Small intestine (tissue), 7 donors: ENCODE results near the gene LSM2. TPM values are rescaled to one million over a fixed set of nuclear protein-coding genes. Genes with fewer than 3 reads are reported as not detected.

ENCODE experiments used
- DNase-seq, 2 donors: peaks; one replicate each; pipeline versions ENCODE4 v3.0.0 to v3.0.0-alpha.2; 2013
- FAIRE-seq: peaks from 2 replicates; lab custom pipeline; 2012; peaks lifted over from hg19 to GRCh38; lab: Jason Lieb, UNC
- H3K27ac ChIP-seq, 3 donors: one replicate each; pipeline ENCODE4 v1.5.1; 2013; ENCODE audit warnings: low read length in 2 of 3, mild to moderate bottlenecking in 2 of 3, control low read depth in 1 of 3, inconsistent platforms in 1 of 3, low read depth in 1 of 3, moderate library complexity in 1 of 3
- H3K27me3 ChIP-seq, 3 donors: one replicate each; pipeline ENCODE4 v1.6.1; 2013; ENCODE audit warnings: low read length in 3 of 3, inconsistent platforms in 1 of 3; ENCODE audit not compliant: control insufficient read depth in 3 of 3, insufficient read depth in 3 of 3
- H3K36me3 ChIP-seq, 3 donors: one replicate each; pipeline ENCODE4 v1.6.1; 2013; ENCODE audit warnings: low read length in 3 of 3, inconsistent platforms in 1 of 3, low read depth in 1 of 3, mild to moderate bottlenecking in 1 of 3, moderate library complexity in 1 of 3; ENCODE audit not compliant: control insufficient read depth in 3 of 3, insufficient read depth in 2 of 3
- H3K4me1 ChIP-seq, 3 donors: one replicate each; pipeline ENCODE4 v1.6.1; 2013; ENCODE audit warnings: low read length in 2 of 3, inconsistent platforms in 1 of 3, low read depth in 1 of 3, mild to moderate bottlenecking in 1 of 3, moderate library complexity in 1 of 3; ENCODE audit not compliant: control insufficient read depth in 3 of 3, insufficient read depth in 2 of 3
- H3K4me3 ChIP-seq, 3 donors: one replicate each; pipeline ENCODE4 v1.5.1; 2013; ENCODE audit warnings: low read length in 3 of 3, control low read depth in 1 of 3, inconsistent platforms in 1 of 3, low read depth in 1 of 3, mild to moderate bottlenecking in 1 of 3, moderate library complexity in 1 of 3
- H3K9me3 ChIP-seq, 2 donors: one replicate each; pipeline ENCODE4 v1.6.1; 2013; ENCODE audit warnings: low read depth in 1 of 2, low read length in 1 of 2; ENCODE audit not compliant: control insufficient read depth in 2 of 2, insufficient read depth in 1 of 2
- WGBS, 3 donors: extraction: QIAGEN DNeasy Blood & Tissue Kit; methylation state at CpG; one replicate each; pipeline ENCODE4 v1.1.7; 2013; 5-methylcytosine and 5-hydroxymethylcytosine counted together
- polyA plus RNA-seq, 4 donors: library from polyadenylated mRNA; stranded (reverse) in 3 of 4; unstranded in 1 of 4; fragments of 200-250 nt in 3 of 4; fragments of 120-200 nt in 1 of 4; gene quantifications; one replicate each; pipeline versions ENCODE4 v1.2.1 to v1.2.3, GENCODE V29; 2013
- donor health status: healthy with polysubstance abuse.
- donor health status: control.
- donor health status: control.
- donor health status: Bipolar disorder and iron deficiency.
- donor health status: healthy.

LSM2 gene
- polyA plus RNA-seq, 4 donors: 27.3 to 90.2 (median 39.3) TPM

GRCh38 chr6:31779908-31780307, 26.9 kb downstream of the LSM2 start:
- no peaks in the 10 kb centered on the region for H3K27me3 ChIP-seq
- peaks cover 0 to 33% (median 4%) of the 10 kb centered on the region in 3 donors for H3K4me1 ChIP-seq
- H3K36me3 ChIP-seq: peaks cover 0 to 72% (median 17%) of the 10 kb centered on the region in 3 donors
- no peak for FAIRE-seq
- H3K4me3 ChIP-seq: no peak overlapping the region
- 93 to 95% (median 94%) methylated on average over 10 of the region's 10 CpGs for WGBS, 3 donors
- no peak for DNase-seq
- H3K9me3 ChIP-seq: no peaks in the 10 kb centered on the region
- no peak overlapping the region for H3K27ac ChIP-seq

- FAIRE-seq (no peak), DNase-seq (no peak)
- Histone ChIP-seq H3K36me3 (peaks cover 0 to 66% (median 16%) of the 10 kb centered on the region in 3 donors), H3K4me3 (no peak overlapping the region), H3K27me3 (no peaks in the 10 kb centered on the region), H3K27ac (no peak overlapping the region), H3K4me1 (peaks cover 0 to 37% (median 4%) of the 10 kb centered on the region in 3 donors), H3K9me3 (no peaks in the 10 kb centered on the region)
- 89 to 94% (median 94%) methylated on average over 40 to 43 of the region's 43 CpGs for WGBS, 3 donors
Observed at GRCh38 chr6:31778999-31779885, 27.5 kb downstream of the LSM2 start.

- WGBS, 3 donors: 93 to 95% (median 93%) methylated on average over 5 of the region's 5 CpGs
- H3K9me3 ChIP-seq: no peaks in the 10 kb centered on the region
Observed at GRCh38 chr6:31778193-31778592, 28.6 kb downstream of the LSM2 start.

DNA sequence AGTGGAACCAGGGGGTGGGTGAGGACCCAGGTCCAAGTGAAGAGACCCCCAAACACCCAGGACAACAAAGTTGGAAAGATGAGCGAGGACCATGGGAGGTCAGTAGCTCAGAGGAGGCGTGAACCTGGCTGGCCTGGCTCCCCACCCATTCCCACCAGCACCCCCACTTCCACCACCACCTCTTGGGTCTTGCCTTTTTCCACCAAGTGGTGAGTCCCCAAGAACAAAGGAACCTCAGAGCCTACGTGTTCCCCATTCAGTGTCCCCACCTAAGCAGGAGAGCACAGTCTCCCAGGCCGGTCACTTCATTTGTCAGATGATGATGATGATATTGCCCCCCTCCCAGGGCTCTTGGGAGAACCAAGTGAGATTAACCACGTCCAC, 29.1 kb downstream of the LSM2 start:
- no peak for FAIRE-seq
- Histone ChIP-seq H3K9me3 (no peaks in the 10 kb centered on the region), H3K4me3 (no peak overlapping the region)

More at GRCh38 chr6:31778193-31778592, 28.6 kb downstream of the LSM2 start:
- Histone ChIP-seq H3K4me1 (peaks cover 0 to 37% (median 4%) of the 10 kb centered on the region in 3 donors), H3K27me3 (no peaks in the 10 kb centered on the region), H3K4me3 (no peak overlapping the region), H3K27ac (peak overlapping the region in 2 of 3 donors; percentile 79 to 93), H3K36me3 (peaks cover 0 to 57% (median 11%) of the 10 kb centered on the region in 3 donors)
- FAIRE-seq (no peak), DNase-seq (no peak)

DNA sequence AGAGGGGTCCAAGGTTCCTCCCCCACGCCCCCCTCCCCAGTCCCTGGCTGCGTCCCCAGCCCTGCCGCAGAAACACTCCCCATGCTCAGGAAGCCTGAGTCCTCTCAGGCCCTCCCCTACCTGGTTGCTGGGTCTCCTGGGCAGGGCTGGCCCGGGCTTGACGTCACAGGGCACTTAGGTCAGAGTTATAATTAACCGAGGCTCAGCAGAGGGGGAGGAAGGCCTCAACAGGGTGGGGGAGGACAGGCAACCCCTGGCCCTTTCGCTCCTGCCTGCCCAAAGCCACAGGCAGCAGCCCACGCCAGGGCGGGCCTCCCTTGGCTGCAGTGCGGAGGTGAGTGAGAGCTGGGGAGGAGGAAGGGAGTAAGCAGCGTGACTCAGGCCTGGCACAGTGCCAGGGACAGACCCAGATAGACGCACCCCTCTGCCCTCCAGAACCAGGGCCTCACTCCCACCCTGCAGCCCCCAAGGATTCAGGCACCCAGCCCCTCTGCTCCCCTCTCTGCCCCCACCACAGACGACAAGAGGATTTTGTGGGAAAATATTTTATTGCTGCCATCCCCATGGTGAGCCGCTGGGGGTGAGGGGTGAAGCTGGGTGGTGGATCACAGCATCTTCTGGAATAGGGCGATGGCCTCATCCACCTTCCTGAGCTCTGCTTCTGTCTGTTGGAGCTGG, 29.6 kb downstream of the LSM2 start, which contains the start of gene VWA7:
Gene VWA7, minus strand, starts transcription at position 340 of the 678 bp plus-strand sequence. CDS start 549 bp downstream, outside the sequence.
- Histone ChIP-seq H3K4me1 (peaks cover 0 to 37% (median 4%) of the 10 kb centered on the region in 3 donors), H3K36me3 (peaks cover 0 to 49% (median 7%) of the 10 kb centered on the region in 3 donors), H3K27me3 (no peaks in the 10 kb centered on the region), H3K9me3 (no peaks in the 10 kb centered on the region), H3K4me3 (peak within 1 kb of the TSS in 1 of 3 donors; percentile 41), H3K27ac (peak within 1 kb of the TSS; percentile 66 to 93 (median 79))
- WGBS, 3 donors: 11 to 18% (median 15%) methylated on average over 12 to 15 of the region's 15 CpGs
- DNase-seq (peak; percentile 89 to 96), FAIRE-seq (no peak)

More for the DNA sequence above, 29.1 kb downstream of the LSM2 start:
- Histone ChIP-seq H3K27ac (peak overlapping the region; percentile 66 to 93 (median 79)), H3K4me1 (peaks cover 0 to 37% (median 4%) of the 10 kb centered on the region in 3 donors), H3K27me3 (no peaks in the 10 kb centered on the region), H3K36me3 (peaks cover 0 to 54% (median 7%) of the 10 kb centered on the region in 3 donors)
- WGBS, 3 donors: 91 to 97% (median 91%) methylated on average over 5 of the region's 5 CpGs
- DNase-seq: peak in 1 of 2 donors; percentile 31

DNA sequence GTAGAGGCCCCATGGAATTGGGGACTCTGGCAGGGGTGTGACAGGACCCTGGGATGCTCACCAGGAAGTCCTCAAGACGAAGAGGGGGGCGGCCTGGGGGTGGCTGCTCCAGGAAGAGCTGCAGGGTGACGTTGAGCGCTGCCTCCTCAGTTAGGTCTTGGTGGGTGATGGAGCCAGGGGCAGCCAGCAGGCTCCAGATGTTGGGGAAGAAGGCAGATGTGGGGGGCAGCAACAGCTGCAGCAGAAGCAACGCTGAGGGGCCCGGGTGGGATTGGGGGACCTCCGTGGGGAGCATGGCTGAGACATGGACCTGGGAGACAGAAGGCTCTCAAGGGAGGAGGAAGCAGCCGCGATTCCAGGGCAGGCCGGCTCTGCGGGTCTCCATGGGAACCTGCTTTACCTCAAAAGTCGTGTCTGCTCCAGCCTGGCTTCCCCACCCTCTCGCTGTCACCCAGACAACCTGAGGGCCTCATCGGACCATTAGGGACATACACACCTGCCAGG, 30.2 kb downstream of the LSM2 start:
- Histone ChIP-seq H3K9me3 (no peaks in the 10 kb centered on the region), H3K4me1 (peaks cover 0 to 37% (median 4%) of the 10 kb centered on the region in 3 donors), H3K36me3 (peaks cover 0 to 43% (median 7%) of the 10 kb centered on the region in 3 donors), H3K27ac (peak overlapping the region; percentile 66 to 93 (median 79)), H3K4me3 (peak overlapping the region in 1 of 3 donors; percentile 41), H3K27me3 (no peaks in the 10 kb centered on the region)
- no peak for FAIRE-seq
- peak in 1 of 2 donors; percentile 36 for DNase-seq
- WGBS, 3 donors: 22 to 29% (median 26%) methylated on average over 14 of the region's 14 CpGs

DNA sequence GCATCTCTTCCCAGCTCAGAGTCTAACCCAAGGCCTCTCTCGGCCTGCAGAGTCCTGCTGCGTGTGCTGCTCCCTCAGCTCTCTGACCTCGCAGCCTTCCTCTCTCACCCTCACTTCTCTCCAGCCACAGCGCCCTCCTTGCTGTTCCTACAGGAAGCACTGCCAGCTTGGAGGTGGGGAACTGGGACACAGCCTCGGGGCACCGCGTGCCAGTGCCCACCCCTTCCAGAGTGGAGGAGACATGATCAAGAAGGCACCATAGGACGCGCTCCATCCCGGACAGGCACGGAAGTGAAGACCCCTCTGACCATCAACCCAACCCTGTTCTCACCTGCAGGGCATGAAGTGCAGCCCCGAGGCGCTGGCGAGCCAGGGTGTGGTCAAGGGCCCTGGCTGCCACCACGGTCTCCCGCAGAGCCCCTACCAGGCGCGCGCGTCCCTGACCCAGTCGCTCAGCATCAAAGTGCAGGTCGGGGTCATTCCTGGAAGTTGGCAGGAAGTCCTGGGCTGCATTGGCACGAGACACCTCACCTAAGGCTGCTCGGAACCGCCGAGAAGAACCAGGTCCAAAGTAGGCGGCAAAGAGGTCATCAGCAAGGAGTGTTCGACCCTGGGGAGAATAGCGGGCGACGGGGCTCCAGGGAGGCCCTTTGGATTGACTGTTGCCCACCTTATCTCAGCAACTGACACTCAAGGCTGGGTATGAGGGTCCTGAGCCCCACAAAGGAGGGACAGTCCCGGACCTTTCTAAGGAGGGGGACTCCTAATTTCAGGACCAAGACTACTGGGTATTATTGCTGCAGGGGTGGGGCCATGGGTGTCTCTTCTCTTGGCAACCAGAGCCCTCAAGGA, 30.9 kb downstream of the LSM2 start:
- Histone ChIP-seq H3K9me3 (no peaks in the 10 kb centered on the region), H3K4me1 (peaks cover 0 to 37% (median 4%) of the 10 kb centered on the region in 3 donors), H3K4me3 (peak overlapping the region in 1 of 3 donors; percentile 41), H3K36me3 (peaks cover 0 to 36% (median 3%) of the 10 kb centered on the region in 3 donors), H3K27ac (peak overlapping the region in 1 of 3 donors; percentile 93), H3K27me3 (no peaks in the 10 kb centered on the region)
- FAIRE-seq (no peak), DNase-seq (no peak)
- WGBS, 3 donors: 69 to 87% (median 77%) methylated on average over 32 of the region's 32 CpGs
